Cerebellar cortex (tissue), 1 donor: ENCODE results near the gene SNX22.
A peak's percentile ranks its signal among the peaks of the same experiment; 100 is the strongest.

Experiments used
- DNase-seq: peaks from one replicate; pipeline ENCODE4 v3.0.0-alpha.2; 2015; ENCODE audit warnings: low spot score

Gene SNX22

DNA sequence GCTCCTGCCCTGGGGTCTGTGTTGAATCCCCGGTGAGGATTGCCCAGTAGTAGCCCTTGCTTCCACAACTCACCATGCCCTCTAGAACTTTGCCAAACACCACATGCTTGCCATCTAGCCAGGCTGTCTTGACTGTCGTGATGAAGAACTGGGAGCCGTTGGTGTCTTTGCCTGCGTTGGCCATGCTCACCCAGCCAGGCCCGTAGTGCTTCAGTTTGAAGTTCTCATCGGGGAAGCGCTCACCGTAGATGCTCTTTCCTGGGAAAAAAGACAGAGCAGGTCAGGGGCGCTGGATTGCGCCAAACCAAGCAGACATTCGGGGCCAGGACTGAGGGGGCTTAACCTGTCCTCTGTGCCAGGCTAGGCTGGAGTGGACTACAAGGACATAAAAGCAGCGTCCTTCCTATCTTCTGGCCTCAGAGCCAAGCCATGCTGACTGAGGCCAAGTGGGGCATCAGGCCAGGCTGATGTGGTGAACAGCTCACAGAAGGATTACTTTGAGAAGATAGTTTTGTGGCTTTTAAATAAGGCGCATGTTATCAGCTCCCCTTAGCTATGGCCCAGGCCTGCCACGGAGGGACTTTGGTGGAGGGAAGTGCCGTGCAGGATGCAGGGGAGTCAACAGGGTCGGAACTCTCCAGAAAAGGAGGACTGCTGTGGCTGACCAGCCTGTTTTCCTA lies 5.3 kb downstream of the SNX22 start:
- DNase-seq, result no peak

DNA sequence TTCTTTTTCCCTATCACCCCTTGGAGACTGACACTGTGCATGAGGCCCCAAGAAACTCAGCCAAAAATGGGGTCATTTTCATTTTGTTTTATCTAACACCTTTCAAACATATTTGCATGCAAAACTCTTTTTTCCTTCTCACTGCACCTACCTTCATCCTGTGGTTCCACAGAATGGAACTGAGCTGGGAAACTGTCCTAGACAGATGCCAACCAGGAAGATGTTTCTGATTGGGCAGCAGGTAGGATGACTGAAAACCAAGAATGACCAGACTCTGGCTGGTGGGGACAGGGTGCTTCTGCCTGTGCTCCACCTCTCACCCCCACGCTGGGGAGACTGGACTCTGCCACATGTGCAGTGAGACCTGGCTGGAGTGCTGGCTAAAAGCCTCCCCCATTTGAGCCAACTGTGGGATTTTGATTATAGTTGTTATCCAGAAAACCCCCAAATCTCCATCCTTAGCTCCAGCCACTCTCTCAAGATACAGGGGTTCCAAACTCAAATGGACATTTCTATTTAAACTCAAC lies 6.1 kb downstream of the SNX22 start:
- DNase-seq, result no peak

DNA sequence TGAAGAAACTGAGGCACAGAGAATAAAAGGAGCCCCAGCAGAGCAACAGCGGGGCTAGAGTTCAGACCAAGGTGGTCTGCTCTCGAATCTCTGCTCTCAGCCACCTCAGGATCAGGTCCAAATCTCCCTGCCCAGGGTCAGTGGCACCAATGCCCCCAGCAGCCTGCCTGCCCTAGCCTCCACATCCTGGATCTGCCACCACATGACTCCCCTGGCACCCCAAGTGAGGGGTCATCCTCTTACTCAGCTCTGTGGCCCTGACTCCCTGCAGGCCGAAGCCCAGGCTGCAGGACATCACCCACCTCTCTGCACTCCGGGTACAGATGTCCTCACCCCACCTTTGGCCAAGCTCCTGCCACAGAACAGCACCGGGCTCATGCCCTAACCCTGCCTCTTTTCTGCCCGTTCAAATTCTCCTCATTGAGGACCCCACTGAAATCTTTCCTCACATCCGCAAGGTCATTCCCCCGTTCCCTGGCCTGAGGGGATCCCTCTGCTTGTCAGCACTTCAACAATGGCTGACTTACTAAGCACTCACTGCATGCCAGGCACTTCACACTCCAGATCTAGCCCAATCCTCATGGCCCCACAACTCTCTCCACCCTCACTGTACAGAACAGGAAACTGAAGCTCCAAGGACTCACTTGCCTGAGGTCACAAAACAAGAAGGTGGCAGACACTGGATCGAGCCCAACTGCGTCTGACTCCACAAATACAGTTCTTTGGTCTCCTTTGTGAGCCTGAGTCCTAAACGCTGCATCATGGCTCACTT lies 7.0 kb downstream of the SNX22 start:
- DNase-seq, result no peak

DNA sequence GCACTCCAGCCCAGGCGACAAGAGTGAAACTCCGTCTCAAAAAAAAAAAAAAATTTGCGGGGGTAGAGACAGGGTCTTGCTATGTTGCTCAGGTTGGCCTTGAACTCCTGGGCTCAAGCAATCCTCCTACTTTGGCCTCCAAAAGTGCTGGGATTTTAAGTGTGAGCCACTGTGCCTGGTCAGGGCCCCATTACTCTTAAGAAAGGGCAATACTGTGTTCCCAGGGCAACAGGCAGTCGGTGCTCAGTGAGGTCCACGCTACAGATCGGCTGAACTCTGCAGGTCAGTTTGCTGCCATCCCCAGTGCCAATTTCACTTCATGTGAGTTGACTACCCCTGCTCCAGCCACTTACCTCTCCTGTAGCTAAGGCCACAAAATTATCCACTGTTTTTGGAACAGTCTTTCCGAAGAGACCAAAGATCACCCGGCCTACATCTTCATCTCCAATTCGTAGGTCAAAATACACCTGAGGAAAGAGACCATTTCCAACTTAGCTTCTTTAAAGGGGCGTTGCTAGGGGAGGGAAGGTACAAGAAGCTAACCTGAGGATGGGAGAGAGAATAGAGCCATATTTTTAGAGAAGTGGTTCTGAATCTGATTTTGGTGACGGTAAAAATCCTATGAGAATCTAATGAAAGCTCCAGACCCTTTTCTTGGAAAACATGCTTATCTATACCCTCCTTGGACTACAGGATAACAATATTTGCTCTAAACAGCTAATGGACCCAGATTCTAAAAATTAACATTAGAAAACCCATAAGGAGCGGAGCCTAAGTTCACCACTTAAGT lies 10.4 kb downstream of the SNX22 start:
- no peak for DNase-seq

DNA sequence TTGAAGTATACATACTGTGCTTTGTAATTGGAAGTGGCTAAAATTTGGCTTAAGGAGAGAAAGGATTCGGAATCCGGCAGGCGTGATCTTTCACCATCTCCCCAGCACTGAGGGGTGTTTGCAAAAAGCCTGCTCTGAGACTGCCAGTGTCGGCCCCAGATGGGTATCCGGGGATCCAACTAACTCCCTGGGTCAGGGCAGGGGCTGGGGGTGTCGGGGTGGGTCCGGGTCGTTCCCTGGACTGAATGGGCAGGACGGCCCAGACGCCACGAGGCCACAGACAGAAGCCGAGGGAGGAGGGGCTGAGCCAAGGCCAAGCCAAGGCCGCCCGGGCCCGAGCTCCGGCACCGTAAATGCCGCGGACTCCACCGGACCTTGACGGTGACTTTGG lies 10.9 kb downstream of the SNX22 start:
- no peak for DNase-seq

DNA sequence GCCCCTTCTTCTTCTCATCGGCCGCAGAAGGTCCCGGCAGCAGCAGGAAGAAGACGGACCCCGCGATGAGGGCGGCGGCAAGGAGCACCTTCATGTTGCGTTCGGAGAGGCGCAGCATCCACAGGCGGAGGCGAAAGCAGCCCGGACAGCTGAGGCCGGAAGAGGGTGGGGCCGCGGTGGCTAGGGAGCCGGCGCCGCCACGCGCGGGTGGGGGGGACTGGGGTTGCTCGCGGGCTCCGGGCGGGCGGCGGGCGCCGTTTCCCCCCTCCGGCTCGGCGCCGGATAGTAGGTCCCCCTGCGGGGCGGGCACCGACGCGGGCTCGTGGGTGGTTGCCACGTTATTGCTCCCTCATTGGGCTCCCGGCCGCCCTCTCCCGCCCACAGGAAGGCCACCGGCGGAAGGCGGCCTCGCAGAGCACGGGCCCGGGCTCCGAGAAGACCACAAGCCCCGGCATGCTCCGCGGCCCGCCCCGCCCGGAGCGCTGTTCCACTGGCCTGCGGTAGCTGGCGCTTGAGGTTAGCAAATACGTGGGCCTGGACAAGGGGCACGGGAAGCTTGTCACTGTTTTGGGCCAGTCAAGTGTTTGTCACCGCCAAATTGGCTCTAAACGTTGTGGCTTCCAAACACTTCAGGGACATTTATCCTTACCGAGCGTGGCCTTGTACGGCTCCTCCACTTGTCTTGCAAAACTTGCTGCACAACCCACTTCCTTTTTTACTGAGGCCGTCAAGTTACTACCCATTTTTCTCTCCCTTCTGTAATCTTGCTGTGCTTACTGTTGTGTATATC lies 11.5 kb downstream of the SNX22 start, which contains the start of gene PPIB:
Gene PPIB (minus strand): TSS at position 154 of the 790 bp plus-strand sequence. CDS start 36 bp downstream, at position 118.
- peak; percentile 97 for DNase-seq

DNA sequence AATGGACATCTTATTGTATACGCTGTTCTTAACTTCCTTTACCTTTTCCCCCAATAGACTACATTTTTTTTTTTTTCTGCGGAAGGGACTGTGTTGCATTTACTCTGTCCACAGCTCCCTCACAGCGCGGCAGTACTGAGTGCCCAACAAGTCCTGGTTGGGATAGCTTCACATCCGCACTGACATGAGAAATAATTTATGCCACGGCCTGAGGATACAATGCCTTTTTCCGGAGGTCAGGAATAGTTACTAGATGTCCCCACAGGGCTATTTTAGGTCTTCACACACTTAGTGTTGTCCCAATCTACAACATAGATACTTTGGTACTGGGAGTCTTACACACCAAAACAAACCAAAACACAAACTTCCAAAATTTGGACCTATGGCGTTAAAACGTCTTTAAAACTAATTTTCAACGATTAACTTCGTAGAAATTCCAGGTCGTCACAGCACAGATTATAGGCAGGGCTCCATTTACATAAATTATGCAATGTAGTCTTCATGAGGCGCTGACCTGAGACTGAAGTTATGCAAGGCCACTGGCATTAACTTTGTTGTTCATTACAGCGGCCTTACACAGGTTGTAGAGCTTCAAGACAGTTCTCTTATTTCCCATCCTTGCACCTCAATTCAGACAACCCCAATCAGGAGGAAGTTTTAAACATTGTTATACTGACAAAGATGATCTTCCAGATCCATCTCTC lies 12.3 kb downstream of the SNX22 start:
- DNase-seq, result no peak

DNA sequence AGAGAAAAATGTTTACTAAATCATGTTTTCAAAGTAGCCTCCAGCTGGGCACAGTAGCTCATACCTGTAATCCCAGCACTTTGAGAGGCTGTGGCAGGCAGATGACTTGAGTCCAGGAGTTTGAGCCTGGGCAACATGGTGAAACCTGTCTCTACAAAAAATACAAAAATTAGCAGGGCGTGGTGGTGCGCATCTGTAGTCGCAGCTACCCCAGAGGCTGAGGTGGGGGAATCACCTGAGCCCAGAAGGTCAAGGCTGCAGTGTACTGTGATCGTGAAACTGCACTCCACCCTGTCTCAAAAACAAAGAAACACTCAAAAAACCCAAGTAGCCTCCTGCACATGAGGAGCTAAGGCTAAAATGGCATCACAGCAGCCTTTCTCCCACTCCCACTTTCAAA lies 12.9 kb downstream of the SNX22 start:
- no peak for DNase-seq

DNA sequence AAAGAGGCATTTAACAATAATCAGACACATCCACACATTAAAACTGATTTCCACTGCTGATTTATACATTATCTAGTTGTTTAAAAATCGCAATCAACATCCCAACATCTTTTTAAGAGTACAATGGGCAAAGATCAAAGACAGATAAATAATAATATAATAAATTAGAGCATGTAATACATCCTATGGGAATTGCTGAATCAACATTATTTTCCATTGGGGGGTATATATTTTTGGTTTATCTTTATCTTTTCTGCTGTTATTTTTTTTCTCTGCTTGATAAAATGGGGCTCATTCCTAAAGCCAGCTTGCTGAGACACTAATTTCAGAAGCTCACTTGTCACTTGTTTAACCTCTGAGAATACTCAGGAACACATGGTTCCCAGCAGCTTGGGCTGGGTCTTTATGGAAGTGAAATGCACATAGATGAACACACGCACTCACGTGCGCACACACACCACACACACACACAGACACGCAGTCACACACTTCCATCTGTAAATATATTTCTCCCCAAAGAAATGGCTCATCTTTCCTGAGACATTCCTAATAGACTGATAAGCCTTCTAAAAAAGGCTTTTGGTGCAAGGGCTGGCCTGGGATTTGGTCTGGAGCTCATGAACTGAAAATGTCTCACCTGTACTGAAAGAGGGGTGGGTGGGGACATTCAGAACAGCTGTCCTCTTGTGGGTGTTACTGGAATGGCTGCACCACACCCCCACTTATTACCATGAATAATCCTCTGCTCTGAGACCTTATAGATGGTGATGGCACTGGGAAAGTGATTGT lies 14.8 kb downstream of the SNX22 start:
- DNase-seq, result no peak

DNA sequence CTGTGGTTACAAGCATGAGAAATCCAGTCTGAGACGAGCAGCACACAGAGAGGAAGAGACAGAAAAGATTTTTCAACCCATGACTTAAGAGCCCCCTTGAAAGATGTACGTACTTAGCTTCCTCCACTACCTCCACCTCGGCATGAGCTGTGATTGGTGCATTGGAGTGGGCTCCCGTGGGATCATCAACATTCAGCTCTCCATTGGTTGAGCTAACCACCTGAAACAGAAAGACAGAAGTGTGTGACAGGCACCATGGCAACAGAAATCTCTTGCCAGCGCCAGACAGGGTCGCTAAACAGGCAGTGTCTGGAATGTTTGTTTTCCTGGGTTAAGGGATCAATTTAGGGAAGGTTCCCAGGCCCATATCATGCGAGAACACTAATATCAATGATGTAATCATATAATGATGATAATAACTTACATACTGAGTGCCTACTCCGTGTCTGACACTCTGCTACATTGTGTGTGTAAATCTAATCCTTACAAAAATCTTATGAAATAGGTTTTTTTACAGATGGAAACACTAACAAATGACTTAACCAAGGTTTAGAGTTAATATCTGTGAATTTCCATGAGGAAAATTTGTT lies 28.8 kb downstream of the SNX22 start:
- DNase-seq, result no peak

DNA sequence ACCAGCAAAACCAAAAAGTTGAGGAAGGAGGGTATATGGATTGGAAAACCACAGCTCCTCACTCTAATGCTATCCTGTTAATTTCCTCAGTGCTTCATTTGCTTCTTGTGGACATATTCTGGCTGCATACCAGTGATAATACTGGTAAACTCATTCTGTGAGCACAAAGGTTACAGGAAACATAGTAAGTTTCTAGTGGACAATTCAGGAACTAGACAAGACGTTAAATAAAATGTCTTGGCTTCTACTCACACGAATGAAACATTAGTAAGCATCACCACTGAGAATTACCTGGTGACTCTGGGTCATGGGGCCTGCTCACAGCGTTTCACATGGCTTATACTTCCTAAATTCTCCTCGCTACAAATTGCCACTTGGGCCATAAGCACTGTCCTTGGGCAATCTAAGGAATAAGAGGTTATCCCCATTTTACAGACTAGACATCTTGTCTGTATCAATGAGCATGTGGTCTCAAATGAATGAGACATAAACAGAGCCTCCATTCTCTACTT lies 31.4 kb downstream of the SNX22 start:
- DNase-seq, result no peak

DNA sequence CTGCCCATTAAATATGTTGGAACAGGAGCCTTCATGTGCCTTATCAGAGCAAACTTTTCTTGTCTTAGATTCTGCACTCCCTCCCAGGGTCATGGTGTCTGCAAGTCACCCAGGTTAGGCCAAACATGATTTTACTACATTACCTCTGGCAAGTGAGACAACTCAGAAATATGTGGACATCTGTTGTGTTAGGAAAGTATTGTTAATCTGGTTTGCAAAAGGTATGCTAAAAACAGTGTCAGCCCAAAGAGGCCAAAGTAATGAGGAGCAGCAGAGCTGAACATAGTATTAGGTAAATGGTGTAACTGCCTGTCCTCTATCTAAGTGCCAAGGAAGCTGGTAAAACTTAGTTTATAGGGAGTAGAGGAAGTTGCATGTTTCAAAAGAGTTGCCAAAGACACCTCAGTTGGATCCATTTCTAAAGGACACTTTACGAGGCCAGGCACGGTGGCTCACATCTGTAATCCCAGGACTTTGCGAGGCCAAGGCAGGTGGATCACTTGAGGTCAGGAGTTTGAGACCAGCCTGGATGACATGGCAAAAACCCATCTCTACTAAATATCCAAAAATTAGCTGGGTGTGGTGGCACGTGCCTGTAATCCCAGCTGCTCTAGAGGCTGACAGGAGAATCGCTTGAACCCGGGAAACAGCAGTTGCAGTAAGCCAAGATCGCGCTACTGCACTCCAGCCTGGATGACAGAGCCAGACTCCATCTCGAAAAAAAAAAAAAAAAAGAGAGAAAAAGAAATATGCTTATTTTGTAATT lies 33.8 kb downstream of the SNX22 start:
- no peak for DNase-seq

DNA sequence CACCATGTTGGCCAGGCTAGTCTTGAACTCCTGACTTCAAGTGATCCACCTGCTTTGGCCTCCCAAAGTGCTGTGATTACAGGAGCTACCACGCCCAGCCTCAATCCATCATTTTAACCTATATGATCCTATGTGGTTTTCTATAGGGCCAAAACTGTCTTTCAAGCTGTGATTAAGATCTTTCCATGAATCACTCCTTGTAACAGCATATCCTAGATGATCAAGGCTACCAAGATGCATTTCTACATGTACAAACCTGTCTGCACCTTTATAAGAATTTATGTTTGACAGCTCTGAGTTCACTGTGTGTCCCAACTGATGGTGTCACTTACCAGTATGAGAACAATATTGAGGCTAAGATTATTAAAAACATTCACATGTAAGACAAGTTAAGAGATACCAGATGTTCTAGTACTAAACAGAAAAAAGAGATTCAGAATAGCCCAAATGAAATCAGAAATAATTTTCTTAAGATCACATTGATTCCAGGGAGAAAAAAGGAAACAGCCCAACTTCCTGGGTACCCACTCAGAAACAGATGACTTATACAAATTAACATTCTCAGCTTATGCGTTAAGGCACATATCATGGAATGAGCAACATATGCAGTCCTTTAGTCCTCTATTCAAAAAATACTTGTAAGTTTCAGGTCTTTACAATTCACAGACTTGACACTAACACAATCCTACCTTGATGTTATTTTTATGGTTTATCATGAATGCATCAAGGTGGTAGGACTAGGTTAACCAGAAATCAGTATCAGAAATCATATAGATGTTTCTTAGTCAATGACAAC lies 36.1 kb downstream of the SNX22 start:
- DNase-seq, result no peak

DNA sequence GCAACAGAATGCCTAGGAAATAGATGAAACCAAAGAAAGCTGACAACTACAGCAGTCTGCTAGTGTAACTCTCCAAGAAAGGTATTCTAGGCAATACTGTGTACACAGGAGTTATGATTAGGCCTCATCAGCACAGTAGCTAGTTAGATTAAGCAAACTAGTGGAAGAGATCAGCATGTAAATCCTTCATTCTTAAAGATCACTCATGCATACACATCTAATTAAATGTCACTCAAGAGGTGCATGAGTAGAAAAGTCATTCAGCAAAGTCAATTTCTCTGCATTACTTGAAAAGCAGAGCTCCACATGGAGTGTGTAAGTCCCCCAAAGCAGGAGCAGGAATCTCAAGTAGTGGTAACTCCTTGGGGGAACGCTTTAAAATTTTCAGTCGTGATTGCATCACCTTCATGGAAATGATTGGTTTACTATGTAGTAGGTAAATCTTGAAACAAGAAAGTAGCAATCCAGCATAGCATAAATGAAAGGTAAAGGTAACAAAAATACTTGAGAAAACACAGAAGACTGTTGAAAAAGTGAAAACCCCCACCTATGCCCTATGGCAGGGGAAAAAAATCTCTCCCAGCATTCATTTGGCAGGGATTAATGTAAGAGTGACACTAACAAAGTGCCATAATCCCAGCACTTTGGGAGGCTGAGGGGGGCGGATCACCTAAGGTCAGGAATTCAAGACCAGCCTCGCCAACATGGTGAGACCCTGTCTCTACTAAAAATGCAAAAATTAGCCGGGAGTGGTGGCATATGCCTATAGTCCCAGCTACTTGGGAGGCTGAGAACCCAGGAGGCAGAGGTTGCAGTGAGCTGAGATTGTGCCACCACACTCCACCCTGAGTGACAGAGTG lies 40.7 kb downstream of the SNX22 start:
- DNase-seq, result no peak

DNA sequence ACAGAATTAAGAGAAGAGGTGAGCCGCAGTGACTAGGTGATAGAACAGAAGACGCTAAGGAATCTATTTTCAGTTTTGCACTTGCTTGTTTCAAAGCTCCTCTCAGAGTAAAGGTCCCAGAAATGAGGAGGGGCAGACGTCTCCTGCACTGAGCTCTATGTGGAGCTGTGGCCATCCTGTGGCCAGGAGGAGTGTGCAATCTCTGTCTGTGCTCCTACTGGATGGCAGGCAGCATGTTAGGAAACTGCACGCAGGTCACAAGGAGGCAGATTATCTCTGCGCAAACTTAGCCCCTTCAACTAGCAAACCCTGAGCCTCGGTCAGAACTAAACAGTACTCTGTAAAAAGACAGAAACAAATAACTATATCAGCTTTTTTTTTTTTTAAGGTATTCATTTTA lies 42.4 kb downstream of the SNX22 start:
- DNase-seq, result peak; percentile 16

DNA sequence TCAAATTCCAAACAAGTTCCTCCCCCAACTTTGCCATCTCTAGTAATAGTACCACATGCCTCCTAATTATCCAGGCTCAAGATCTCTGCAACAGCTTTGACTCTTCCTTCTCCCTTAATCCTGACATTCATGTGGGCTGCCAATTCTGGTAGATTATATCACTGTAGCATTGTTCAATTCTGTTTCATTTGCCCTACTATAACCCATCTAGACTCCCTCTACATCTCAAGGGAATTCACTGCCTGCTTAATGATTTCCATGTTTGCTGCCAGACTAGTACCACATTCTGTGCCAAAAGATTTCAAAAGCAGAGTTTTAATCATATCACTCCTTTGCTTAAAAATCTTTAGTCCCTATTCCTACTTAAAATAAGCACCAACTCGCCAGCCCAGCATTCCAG lies 45.9 kb downstream of the SNX22 start:
- DNase-seq, result no peak

DNA sequence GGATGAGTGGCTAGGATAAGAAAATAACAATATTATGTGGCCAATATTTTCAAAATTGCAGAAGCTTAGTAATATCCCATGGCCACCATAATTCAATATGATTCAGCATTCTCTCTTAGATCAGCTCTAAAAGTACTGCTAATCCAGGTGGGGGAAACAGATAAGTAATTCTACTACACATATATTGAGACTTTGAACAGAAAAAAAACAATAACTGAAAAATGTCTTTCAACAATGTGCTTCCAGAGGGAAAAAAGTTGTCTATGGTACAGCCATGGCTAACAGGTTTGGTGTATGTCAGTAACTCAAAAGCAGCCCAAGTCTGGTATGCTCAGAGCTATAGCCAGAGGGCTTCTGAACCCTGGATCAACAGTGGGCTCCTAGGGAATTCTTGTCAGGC lies 53.7 kb downstream of the SNX22 start:
- no peak for DNase-seq
